Endometrial microvascular endothelial cells (primary cell): ENCODE measurements around the gene MCOLN2. TPM values are rescaled to one million over a fixed set of nuclear protein-coding genes. Genes with fewer than 3 reads are reported as not detected.

Experiments
- total RNA-seq: library from RNA; depleted of rRNA; stranded (reverse); fragments of >200 nt; gene quantifications from one replicate; pipeline ENCODE4 v1.2.3, GENCODE V29; 2015; ENCODE audit errors: inconsistent ontology term

The MCOLN2 gene
- total RNA-seq, 1 donor from 2014 or later, result not detected

Other genes starting within 250 kb of the MCOLN2 start
- gene LPAR3, start 103.9 kb downstream of the MCOLN2 start, total RNA-seq, result not detected
- gene MCOLN3, start 51.4 kb upstream of the MCOLN2 start, total RNA-seq, result not detected
- gene SYDE2, start 203.9 kb upstream of the MCOLN2 start, total RNA-seq, result 2.6 TPM